EL (cell line): Measurements from ENCODE around the gene CLMP.

Experiments
- DNase-seq: peaks from one replicate; pipeline ENCODE4 v3.0.0-alpha.2; 2016

CLMP gene

GRCh38 chr11:123073343-123074057 is 121.5 kb downstream of the CLMP start:
- no peak for DNase-seq

DNA sequence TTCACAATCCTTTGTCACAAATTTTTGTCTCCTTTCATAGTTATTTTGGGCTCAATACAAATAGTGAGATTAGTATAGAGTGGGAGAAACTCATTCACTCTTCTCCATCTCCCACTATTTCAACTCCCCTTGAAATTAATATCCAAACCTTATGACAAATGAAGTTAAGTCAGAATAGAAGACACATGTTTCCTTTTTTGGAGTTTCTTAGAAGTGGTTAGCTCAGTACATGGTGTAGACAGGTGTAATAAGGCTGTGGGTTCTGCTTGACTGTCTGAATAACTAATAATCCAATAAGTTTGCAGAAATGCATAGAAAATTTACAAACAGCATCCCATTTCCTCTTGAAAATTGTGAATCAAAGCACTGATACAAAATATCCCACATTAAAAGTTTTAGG is 122.3 kb downstream of the CLMP start:
- no peak for DNase-seq

- no peak for DNase-seq
Measured at GRCh38 chr11:123072332-123072761, 122.7 kb downstream of the CLMP start.

GRCh38 chr11:123069908-123070821 is 124.9 kb downstream of the CLMP start:
- DNase-seq, result no peak

GRCh38 chr11:123065621-123066020 is 129.4 kb downstream of the CLMP start:
- peak; percentile 24 for DNase-seq

- no peak for DNase-seq
Measured at GRCh38 chr11:123063826-123064657, 131.0 kb downstream of the CLMP start.

GRCh38 chr11:123062892-123063825 is 131.9 kb downstream of the CLMP start:
- DNase-seq, result peak; percentile 60

DNA sequence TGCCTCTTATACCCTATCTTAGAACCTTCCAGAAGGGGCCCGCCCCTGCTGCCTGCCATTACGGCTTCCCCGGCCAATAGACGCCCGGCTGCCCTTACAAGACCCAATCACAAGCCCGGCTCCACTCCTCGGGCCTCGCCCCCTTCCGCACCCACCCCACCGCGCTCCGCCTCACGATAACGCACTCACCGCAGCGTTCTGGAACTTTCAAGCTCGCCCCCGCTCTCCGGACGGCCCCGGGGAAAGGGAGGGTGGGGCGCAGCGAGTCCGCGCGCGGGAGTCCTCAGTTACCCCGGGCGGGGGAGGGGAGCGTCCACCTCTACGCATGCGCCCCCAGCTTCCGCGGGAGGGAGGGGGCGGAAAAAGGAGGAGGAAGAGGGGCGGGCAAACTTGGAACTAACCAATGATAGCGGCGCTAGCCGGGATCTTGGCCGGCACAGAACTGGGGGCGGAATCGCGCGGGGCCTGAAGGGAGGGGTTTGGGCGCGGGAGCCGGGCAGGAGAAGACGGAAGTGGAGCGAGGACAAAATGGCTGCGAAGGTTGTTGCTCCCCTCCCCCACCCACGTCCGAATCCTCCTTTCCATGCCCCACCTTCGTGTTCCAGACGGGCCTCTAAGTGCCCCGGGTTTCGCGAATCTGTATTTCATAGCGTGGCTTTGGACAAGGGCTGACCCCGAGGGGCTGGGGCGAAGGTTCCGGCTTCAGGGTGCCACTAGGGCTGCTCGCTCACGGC is 132.7 kb downstream of the CLMP start:
- DNase-seq, result peak; percentile 99

DNA sequence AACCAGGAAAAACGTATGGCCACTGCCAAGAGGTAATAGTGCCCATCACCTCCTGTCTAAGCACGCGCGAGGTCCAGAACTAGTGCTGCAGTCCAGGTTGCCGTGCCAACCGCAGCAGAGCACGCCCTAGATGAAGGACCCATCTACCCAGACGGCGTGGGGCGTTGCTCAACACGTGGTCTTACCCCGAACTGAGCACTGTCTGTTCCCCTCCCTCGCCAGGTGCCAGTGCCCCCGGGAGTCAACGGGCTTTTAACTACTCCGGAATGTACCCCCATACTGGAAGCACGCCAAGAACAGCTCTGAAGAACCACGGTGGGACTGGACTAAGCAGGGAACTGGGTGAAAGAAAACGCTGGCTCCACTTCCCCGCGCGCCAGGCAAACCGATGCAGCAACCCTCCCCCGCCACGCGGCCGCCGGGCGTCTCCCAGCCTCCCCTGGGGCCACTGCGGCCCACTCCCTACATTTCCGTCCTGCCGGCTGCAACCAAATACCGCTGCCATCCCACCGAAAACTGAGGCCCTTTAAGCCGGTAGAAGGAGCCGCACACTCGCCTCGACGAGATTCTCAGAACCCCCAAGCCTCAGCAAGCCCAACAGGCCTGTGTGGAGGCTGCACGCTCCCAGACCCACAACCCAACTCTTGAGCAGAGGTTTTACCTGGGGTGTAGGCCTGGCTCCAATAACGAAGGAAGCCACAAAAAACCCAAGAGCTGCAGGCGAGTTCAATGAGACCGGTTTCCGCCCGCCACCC is 133.5 kb downstream of the CLMP start, which contains the start of gene HSPA8:
HSPA8 (minus strand) TSS at position 734 of the 755 bp plus-strand sequence. CDS start 812 bp downstream, outside the sequence.
- peak; percentile 62 for DNase-seq

- peak; percentile 24 for DNase-seq
Measured at GRCh38 chr11:123060277-123061000, 134.6 kb downstream of the CLMP start.

- DNase-seq, result peak; percentile 19
Measured at GRCh38 chr11:123059041-123059920, 135.8 kb downstream of the CLMP start.

DNA sequence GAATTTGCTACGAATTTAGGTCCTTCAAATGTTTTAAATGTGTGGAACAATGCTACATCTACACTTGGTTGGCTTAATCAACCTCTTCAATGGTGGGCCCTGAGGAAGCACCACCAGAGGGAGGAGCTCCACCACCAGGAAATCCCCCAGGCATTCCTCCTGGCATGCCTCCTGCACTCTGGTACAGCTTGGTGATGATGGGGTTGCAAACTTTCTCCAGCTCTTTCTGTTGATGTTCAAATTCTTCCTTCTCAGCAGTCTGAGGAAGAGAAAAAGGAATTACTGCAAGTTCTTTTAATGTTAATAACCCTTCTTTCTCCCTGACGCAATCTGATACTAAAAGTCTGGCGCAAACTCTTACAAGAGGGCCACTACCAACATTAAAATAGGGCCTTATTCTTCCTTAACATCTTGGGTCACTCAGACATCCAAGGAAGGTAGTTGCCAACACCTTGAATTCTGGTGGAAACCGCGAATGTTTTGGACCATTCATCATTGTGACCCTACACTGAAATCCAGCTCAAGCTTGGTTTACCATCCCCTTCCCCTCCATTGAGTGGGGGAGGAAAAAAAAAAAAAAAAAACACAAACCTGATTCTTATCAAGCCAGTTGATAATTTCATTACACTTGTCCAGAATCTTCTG is 137.3 kb downstream of the CLMP start:
- peak; percentile 27 for DNase-seq

DNA sequence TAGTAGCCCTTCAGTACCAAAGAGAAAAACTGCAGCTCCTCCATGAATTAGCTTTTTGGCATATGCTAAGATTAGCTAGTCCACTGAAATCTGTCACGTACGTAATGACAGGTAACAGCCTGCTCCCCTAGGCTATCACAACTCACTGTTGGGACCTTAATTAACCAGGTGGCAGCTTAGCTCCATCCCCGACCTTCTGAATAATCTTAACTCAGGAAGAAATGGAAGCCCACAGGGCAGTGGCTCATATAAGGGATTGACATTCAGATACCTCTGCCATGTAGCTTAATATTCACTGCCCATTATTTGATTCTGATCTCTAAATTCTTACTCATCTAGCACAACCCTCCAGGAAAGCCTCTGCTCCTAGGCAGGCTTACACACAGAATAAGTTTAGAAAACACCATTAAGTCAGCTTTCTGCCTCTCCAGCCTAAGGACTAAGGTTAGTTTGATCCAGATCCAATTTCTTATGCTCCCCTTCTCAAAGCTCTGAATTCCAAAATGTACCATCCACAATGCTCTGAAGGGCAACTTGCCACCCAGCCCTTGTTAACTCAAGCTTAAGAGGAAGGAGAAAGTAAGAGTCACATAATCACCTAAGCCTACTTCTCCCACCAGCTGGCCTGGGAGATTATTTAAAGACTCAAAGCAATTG is 138.1 kb downstream of the CLMP start:
- peak; percentile 15 for DNase-seq

DNA sequence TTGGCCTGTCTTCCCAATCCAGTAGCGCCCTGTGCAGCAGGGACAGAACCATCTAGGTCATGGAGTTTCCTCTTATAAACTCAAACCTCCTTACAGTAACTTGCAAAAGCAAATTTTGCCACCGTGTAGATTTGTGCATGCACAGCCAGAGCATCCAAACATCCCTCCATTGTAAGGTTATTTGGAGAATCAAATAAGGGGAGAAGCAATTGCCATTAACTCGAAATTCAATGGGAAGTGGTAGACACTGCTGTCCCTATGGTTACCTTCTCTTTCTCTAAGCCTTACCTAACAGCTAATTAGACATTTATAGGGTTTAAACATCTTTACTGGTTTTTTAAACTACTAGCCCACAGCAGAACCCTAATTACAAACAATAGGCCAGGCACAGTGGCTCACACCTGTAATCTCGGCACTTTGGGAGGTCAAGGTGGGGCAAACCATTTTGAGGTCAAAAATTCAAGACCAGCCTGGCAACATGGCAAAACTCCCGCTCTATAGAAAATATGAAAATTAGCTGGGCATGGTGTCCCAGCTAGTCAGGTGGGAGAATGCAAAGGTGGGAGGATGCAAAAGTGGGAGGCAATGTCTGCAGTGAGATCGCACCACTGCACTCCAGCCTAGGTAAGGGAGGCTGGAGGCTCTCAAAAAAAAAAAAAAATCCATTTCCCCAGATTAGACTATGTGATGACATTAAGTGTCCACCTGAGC is 139.7 kb downstream of the CLMP start:
- peak; percentile 39 for DNase-seq

DNA sequence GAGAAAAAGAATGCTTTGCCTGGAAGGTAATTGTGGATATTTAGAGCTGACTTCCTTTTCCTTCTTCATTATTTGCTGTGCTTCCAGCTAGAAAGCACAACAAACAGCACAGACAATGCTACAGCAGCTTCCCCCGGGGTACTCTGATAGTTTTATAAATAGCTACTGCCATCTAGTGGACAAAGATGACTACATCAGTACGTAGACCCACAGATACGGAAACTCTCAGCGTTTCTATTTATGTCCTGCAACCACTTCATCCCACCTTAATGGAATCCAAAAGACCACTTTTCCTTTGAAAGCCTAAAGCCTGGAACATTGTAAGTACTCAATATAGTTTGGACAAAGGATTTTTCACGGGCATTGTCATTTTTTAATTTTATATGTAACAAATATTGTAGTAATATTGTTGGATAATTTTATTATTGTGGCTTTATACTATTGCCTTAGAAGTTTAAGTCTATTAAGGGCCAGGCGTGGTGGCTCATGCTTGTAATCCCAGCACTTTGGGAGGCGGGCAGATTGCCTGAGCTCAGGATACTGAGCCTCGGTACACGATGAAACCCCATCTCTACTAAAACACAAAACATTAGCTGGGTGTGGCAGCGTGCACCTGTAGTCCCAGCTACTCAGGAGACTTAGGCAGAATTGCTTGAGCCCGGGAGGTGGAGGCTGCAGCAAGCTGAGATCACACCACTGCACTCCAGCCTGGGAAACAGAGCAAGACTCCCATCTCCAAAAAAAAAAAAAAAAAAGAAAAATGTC is 140.6 kb downstream of the CLMP start:
- DNase-seq, result peak; percentile 79
